GM06990 (cell line): ENCODE data around the gene MED12L.

Source experiments
- DNase-seq: peaks from one replicate; pipeline ENCODE4 v3.0.0-alpha.2; 2011; ENCODE audit not compliant: insufficient read length; ENCODE audit errors: extremely low read depth
- H3K27me3 ChIP-seq: replicated peaks from 2 replicates; pipeline ENCODE4 v1.6.0; 2011; ENCODE audit warnings: low read length; ENCODE audit not compliant: control insufficient read depth, insufficient read depth
- H3K36me3 ChIP-seq: 2 replicates; pipeline ENCODE4 v1.5.1; 2011; ENCODE audit warnings: low read length; ENCODE audit not compliant: control insufficient read depth, insufficient read depth
- H3K4me3 ChIP-seq: replicated peaks from 2 replicates; pipeline ENCODE4 v1.5.1; 2011; ENCODE audit warnings: low read depth, mild to moderate bottlenecking, control low read depth, low read length
- TF ChIP-seq, protein P1 (sequence below): IDR thresholded peaks from 2 replicates; pipeline ENCODE4 v1.5.1; 2011; ENCODE audit warnings: low read length, control low read depth, mild to moderate bottlenecking, inconsistent platforms; ENCODE audit not compliant: insufficient read depth, poor library complexity, severe bottlenecking

MED12L gene

DNA sequence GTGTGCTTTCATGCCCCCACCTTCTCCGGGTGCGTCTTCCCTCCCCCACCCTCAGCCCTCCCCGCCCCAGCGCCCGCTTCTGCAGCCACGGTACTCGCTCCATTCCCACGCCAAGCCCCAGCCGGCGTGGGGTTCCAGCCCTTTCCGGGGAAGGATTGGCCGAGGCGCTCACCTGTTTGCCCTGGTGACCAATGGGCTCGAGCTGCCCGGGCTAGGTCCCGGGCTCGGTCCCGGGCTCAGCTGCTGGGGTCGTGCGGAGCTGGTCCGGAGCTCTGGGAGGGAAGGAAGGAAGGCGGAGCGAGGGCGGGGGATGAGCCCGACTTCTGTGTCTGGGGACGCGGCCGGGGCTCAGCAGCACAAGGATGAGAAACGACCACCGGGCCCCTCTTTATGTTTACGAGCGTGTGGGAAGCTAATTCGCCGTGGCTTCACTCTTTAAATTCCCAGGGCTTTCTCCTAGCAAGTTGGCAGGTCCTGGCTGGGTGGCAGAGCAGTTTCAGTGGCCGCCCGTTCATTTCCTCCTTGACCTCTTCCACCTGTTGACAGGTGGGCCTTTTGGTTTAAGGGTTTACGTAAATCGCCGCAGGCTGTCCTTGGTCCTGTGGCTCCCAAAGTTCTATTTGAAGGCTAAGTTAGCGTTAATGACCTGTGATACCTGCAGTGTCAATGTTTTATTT is 375.4 kb downstream of the MED12L start, which contains the start of gene IGSF10:
Gene IGSF10, minus strand, starts transcription at position 288 of the 677 bp plus-strand sequence. CDS start 2,352 bp downstream, outside the sequence.
- TF ChIP-seq, protein P1, sequence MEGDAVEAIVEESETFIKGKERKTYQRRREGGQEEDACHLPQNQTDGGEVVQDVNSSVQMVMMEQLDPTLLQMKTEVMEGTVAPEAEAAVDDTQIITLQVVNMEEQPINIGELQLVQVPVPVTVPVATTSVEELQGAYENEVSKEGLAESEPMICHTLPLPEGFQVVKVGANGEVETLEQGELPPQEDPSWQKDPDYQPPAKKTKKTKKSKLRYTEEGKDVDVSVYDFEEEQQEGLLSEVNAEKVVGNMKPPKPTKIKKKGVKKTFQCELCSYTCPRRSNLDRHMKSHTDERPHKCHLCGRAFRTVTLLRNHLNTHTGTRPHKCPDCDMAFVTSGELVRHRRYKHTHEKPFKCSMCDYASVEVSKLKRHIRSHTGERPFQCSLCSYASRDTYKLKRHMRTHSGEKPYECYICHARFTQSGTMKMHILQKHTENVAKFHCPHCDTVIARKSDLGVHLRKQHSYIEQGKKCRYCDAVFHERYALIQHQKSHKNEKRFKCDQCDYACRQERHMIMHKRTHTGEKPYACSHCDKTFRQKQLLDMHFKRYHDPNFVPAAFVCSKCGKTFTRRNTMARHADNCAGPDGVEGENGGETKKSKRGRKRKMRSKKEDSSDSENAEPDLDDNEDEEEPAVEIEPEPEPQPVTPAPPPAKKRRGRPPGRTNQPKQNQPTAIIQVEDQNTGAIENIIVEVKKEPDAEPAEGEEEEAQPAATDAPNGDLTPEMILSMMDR, result no peak
- no peaks in the 10 kb centered on the region for H3K36me3 ChIP-seq
- H3K27me3 ChIP-seq, result no peaks in the 10 kb centered on the region; the same call in none of the 2 replicates
- DNase-seq, result no peak
- no peak within 1 kb of the TSS for H3K4me3 ChIP-seq

DNA sequence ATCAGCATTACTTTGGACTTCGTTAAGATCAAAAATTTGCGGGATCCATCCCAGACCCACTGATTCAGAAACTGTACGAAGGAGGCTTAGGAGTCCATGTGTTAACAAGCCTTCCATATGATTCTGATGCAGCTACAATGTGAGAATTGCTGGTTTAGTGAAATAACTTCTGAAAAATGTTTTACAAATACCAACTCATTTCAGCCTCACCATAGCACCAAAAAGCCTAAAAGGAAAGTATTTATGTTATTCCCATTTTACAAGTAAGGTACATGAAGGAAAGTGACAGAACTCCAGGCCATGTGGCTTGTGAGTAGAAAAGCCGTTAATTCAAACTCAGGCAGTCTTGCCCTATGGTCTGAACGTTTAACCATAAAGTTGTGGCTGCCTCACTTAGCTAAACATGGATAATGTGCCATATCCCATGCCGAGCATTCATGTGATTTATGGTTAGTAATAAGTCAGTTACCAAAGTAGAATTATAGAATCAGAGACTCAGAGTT is 376.9 kb downstream of the MED12L start:
- DNase-seq, result no peak
- no peaks in the 10 kb centered on the region for H3K36me3 ChIP-seq
- no peaks in the 10 kb centered on the region; the same call in none of the 2 replicates for H3K27me3 ChIP-seq
- TF ChIP-seq, protein P1, result no peak
- H3K4me3 ChIP-seq, result no peak overlapping the region

DNA sequence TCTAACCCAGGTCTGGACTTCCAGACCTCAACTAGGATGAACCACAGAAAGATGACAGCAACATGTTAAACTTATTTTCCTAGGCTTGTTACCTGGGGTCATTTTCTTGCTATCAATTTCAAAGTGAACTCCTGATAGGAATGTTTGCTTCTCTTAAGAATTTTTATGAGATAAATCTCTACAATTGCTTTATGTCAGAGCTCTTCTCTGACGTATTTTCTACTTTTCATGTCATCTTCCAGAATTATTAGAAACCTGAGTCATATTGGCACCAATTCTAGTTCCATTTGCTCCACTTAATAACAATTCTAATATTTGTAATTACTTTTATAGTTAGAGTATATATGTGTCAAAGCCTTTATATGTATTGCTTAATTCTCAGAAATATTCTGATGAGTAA is 377.5 kb downstream of the MED12L start:
- TF ChIP-seq, protein P1, result no peak
- Histone ChIP-seq H3K4me3 (no peak overlapping the region), H3K36me3 (no peaks in the 10 kb centered on the region), H3K27me3 (no peaks in the 10 kb centered on the region; the same call in none of the 2 replicates)
- DNase-seq, result no peak

DNA sequence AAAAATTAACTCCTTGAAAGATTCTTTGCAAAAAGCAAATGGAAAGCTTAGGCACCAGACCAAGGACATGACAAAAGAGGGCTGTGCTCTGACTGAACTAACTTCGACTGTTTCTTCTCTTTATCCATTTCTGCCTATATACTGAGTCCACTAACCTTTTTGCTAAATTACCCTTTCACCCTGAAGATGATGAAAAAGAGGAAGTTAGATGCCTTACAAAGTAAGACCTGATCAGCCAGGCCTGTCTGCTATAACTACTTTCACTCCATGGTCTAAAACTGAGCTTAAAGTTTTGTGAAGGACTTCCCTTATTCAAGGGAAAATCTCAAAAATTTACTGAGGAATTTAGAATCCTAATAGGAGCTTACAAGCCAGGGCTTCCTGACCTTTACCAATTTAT is 381.6 kb downstream of the MED12L start:
- TF ChIP-seq, protein P1, result no peak
- Histone ChIP-seq H3K4me3 (no peak overlapping the region), H3K36me3 (no peaks in the 10 kb centered on the region), H3K27me3 (no peaks in the 10 kb centered on the region; the same call in none of the 2 replicates)
- no peak for DNase-seq

DNA sequence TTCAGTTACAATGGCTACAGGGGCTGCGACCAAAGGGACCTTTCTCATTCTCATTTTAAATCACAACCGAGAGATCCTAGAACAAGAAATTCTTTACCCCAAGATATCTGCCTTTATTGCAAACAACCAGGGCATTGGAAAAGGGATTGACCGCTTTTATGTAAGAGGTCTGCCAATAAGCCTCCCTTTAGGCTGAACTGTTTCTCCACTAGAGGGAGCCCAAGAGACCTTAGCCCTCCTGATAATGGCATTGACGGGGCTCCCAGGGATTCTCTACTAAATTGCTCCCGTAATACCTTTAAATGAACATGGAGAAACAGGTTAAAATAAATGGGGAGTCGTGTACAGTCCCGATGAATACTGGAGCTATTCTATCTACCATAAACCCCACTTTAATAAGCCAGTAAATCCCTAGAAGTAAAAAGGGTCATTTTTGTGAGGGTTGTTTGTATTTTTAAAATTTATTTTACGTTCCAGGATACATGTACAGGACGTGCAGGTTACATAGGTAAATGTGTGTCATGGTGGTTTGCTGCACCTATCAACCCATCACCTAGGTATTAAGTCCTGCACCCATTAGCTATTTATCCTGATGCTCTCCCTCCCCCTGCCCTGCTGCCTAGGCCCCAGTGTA is 382.9 kb downstream of the MED12L start:
- Histone ChIP-seq H3K36me3 (no peaks in the 10 kb centered on the region), H3K4me3 (no peak overlapping the region), H3K27me3 (no peaks in the 10 kb centered on the region)
- TF ChIP-seq, protein P1, result peak; percentile 93
- DNase-seq, result no peak
